NCI-H748 (cell line): ENCODE data around the gene BAAT.
"Not testable (repeated sequence)": the region's sequence is repeated elsewhere in the genome, so short reads cannot be mapped to it uniquely, and the experiment has no call there.

Source experiments
- DNase-seq: peaks from one replicate; lab custom pipeline; 2025; ENCODE audit not compliant: unreplicated experiment; lab: John Stamatoyannopoulos, UW

Gene BAAT

DNA sequence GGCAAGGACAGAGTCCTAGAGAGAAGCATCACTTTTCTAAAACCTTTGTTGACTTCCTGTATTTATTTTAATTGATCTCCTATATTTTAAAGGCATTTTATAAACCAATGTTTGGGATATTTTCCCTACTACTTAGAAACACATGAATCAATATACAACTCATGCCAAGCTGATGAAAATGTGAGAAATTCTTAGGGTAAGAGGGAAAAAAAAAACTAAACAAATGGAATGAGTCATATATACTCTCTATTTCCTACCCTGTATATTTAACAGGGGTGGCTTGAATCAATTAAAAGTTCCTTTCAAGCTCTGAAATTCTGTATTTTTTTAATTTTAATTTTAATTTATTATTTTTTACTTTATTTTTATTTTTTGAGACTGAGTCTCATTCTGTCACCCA is 19.6 kb downstream of the BAAT start:
- DNase-seq, result no peak

DNA sequence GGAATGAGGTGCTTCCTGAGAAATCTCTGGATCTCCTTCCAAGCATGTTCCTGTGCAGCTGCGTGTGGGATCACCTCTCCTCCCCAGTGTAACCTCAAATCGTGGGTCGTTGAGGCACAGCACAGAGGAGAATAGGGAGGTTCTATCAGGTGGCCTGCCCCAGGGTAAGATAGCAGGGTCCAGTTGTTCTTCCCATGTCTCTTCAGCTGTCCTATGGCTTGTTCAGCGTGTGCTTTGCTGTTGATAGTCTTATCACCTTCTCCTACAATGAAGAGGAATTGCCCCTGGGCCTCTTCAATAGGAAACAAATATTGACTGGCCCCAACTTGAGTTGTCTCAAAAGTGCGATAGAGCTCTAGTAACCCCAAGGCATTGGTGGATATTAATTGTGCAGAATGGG is 22.4 kb downstream of the BAAT start:
- DNase-seq, result no peak

- no peak for DNase-seq
These were observed 24.2 kb downstream of the BAAT start for GRCh38 chr9:101360647-101361046.

GRCh38 chr9:101359679-101360078 is 25.1 kb downstream of the BAAT start:
- DNase-seq, result no peak

GRCh38 chr9:101356619-101357018 is 28.2 kb downstream of the BAAT start:
- DNase-seq, result no peak

- DNase-seq, result no peak
These were observed 29.8 kb downstream of the BAAT start for GRCh38 chr9:101354765-101355708.

- DNase-seq, result no peak
These were observed 30.6 kb downstream of the BAAT start for GRCh38 chr9:101354143-101354764.

GRCh38 chr9:101353683-101354082 is 31.1 kb downstream of the BAAT start:
- DNase-seq, result no peak

- DNase-seq, result no peak
These were observed 31.8 kb downstream of the BAAT start for GRCh38 chr9:101352892-101353463.

DNA sequence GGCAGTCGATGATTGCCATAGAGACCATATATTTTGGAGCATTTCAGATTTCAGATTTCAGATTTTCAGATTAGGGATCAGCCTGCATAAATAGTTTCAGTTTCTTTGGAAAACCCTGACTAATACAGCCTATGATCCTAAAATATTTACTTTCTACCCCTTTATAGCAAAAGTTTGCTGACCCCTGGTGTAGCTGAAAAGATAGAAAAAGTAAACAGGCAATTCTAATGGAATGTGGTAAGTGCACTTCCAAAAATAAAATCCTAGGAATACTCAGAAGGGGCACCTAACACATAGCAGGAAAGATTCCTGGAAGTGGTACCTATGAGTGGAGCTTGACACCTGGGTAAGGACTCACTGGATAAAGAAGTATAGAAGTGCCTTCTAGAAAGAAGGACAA is 34.5 kb downstream of the BAAT start:
- no peak for DNase-seq

- no peak for DNase-seq
These were observed 42.2 kb downstream of the BAAT start for GRCh38 chr9:101342595-101342994.

- DNase-seq, result no peak
These were observed 42.8 kb downstream of the BAAT start for GRCh38 chr9:101341958-101342357.

- no peak for DNase-seq
These were observed 47.6 kb downstream of the BAAT start for GRCh38 chr9:101337237-101337636.

- DNase-seq, result no peak
These were observed 48.7 kb downstream of the BAAT start for GRCh38 chr9:101336091-101336490.

DNA sequence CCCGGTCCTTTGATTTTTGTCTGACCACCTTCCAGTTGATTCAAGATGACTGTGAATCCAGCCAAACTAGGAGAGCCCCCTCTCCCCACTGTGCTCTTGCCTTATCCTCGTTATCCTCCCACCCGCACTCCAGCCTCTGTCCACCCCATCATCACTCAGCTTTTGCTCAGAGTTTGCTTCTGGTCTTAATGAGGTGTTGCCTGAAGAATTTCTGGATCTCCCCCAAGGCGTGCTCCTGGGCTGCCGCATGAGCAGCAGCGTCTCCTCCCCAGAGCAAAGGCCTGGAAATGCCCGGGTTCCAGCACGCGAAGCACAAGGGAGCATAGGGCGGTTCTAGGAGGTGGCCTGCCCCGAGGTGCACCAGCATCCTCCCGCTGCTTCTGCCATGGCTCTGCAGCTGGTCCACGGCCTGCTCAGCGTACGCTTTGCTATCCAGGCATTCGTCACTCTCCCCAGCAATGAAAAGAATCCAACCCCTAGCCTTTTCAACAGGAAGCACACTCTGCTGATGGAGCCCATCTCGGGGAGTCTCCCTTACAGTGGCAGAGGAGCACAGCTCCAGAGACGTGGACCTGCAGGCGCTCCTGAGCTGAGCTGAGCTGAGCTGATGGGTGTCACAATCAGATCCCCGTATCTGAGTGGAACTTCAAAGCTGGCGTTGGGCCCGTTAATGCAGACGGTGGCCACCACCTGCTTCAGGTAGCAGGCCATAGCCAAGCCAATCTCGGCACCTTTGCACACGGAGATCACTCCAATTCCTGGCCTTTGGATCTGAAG is 50.7 kb downstream of the BAAT start:
- DNase-seq, result no peak

- no peak for DNase-seq
These were observed 51.3 kb downstream of the BAAT start for GRCh38 chr9:101333490-101333889.

DNA sequence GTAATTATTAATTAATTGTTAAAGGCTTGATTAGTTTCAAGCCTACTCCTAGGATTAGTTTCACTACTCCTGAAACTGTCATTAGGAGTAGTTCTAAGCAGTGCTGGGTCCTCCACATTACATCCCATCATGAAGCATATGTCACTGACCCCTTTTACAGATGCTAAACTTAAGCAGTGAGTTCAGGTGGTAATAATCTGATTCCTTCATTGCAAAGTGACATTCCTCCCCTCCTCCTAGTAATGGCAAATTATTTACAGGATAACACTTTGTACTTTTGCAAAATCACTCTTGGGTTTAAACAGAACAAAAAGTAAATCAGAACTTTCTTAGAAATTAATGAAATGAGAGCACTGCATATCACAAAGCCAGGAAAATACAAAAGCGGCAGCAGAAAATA is 52.4 kb downstream of the BAAT start:
- no peak for DNase-seq

DNA sequence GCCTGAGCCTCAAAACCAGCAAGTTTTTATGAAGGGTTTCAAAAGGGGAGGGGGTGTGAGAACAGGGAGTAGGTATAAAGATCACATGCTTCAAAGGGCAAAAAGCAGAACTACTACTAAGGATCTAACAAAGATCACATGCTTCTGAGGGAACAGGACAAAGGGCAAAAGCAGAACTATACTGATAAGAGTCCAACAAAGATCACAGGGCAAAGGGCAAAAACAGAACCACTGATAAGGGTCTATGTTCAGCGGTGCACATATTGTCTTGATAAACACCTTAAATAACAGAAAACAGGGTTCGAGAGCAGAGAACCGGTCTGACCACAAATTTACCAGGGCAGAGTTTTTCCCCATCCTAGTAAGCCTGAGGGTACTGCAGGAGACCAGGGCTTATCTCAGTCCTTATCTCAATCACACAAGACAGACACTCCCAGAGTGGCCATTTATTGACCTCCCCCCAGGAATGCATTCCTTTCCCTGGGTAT is 57.3 kb downstream of the BAAT start:
- DNase-seq, result not testable (repeated sequence)

GRCh38 chr9:101326501-101326900 is 58.3 kb downstream of the BAAT start:
- peak; percentile 87 for DNase-seq

GRCh38 chr9:101326035-101326434 is 58.8 kb downstream of the BAAT start:
- DNase-seq, result no peak

DNA sequence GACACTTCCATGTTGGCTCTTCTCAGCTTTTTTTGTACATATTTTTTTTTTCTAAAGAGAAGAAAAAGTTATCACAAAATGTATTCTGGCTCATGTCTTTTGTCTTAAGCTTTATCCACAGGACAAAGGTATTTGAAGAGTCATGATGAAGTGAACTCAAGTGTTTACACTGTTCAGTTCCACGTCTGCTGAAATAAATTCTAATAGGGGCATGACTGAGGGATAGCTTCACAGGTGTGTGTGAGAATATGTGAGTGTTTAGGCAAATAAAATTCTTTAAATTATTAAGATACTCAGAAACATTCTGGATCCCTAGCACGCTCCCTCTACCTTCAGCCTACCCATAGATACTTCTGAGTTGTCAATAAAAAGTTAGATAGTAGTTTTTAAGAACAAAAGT is 59.8 kb downstream of the BAAT start:
- DNase-seq, result peak; percentile 18
